Mesenchymal stem cell (in vitro differentiated cells and primary cell): ENCODE data around the gene STEAP3.

Experiments
- DNase-seq: peaks from one replicate; pipeline ENCODE4 v3.0.0-alpha.2; 2013
- H2AFZ ChIP-seq: one replicate; pipeline ENCODE4 v1.6.1; 2013; ENCODE audit warnings: low read depth, mild to moderate bottlenecking, control low read depth, inconsistent platforms, low read length, moderate library complexity
- H2AK5ac ChIP-seq: 2 replicates; pipeline ENCODE4 v1.6.1; 2013; ENCODE audit warnings: low read length, moderate library complexity, mild to moderate bottlenecking, inconsistent platforms; ENCODE audit not compliant: severe bottlenecking
- H2BK120ac ChIP-seq: one replicate; pipeline ENCODE4 v1.6.1; 2013; ENCODE audit warnings: low read depth, mild to moderate bottlenecking, inconsistent platforms, low read length, moderate library complexity
- H2BK12ac ChIP-seq, 2 experiments: one replicate each; pipeline ENCODE4 v1.6.1; 2013; ENCODE audit warnings: inconsistent platforms in 2 of 2, low read length in 2 of 2, mild to moderate bottlenecking in 2 of 2, moderate library complexity in 2 of 2, control low read depth in 1 of 2
- H2BK15ac ChIP-seq: one replicate; pipeline ENCODE4 v1.6.1; 2013; ENCODE audit warnings: mild to moderate bottlenecking, low read depth, inconsistent platforms; ENCODE audit not compliant: poor library complexity, severe bottlenecking
- H2BK5ac ChIP-seq: 2 replicates; pipeline ENCODE4 v1.6.1; 2013; ENCODE audit warnings: low read depth, mild to moderate bottlenecking, low read length, control low read depth, inconsistent platforms; ENCODE audit not compliant: poor library complexity, severe bottlenecking
- H3K14ac ChIP-seq, 2 experiments: one replicate each; pipeline ENCODE4 v1.6.1; 2013; ENCODE audit warnings: inconsistent platforms in 2 of 2, low read length in 2 of 2, control low read depth in 1 of 2, mild to moderate bottlenecking in 1 of 2, moderate library complexity in 1 of 2
- H3K18ac ChIP-seq, 2 experiments: one replicate each; pipeline ENCODE4 v1.6.1; 2013; ENCODE audit warnings: inconsistent platforms in 2 of 2, low read length in 2 of 2, control low read depth in 1 of 2, low read depth in 1 of 2, mild to moderate bottlenecking in 1 of 2
- H3K23ac ChIP-seq, 2 experiments: one replicate each; pipeline ENCODE4 v1.6.1; 2013; ENCODE audit warnings: inconsistent platforms in 2 of 2, low read length in 2 of 2, mild to moderate bottlenecking in 2 of 2, moderate library complexity in 2 of 2, control low read depth in 1 of 2
- H3K27ac ChIP-seq: 2 replicates; pipeline ENCODE4 v1.5.1; 2013; ENCODE audit warnings: mild to moderate bottlenecking, moderate library complexity, low read length, control low read depth, inconsistent platforms; ENCODE audit not compliant: poor library complexity, severe bottlenecking
- H3K27me3 ChIP-seq, 2 experiments: 2 replicates each; pipeline versions ENCODE4 v1.6.1 to v1.7.0; 2013; ENCODE audit warnings: low read length in 2 of 2, mild to moderate bottlenecking in 2 of 2, moderate library complexity in 2 of 2, control low read depth in 1 of 2, inconsistent platforms in 1 of 2; ENCODE audit not compliant: control insufficient read depth in 1 of 2, insufficient read depth in 1 of 2
- H3K36me3 ChIP-seq, 2 experiments: 2 replicates each; pipeline versions ENCODE4 v1.6.1 to v1.7.0; 2013; ENCODE audit warnings: low read length in 2 of 2, control low read depth in 1 of 2, inconsistent platforms in 1 of 2, low read depth in 1 of 2, mild to moderate bottlenecking in 1 of 2; ENCODE audit not compliant: insufficient read depth in 2 of 2, control insufficient read depth in 1 of 2
- H3K4ac ChIP-seq, 2 experiments: one replicate each; pipeline ENCODE4 v1.6.1; 2013; ENCODE audit warnings: inconsistent platforms in 2 of 2, low read length in 2 of 2, mild to moderate bottlenecking in 2 of 2, moderate library complexity in 2 of 2, control low read depth in 1 of 2, low read depth in 1 of 2
- H3K4me1 ChIP-seq: 2 replicates; pipeline ENCODE4 v1.6.1; 2013; ENCODE audit warnings: low read depth, low read length, control low read depth; ENCODE audit not compliant: control insufficient read depth, insufficient read depth
- H3K4me2 ChIP-seq: 2 replicates; pipeline ENCODE4 v1.6.1; 2013; ENCODE audit warnings: low read length, mild to moderate bottlenecking, inconsistent platforms; ENCODE audit not compliant: poor library complexity, severe bottlenecking
- H3K4me3 ChIP-seq, 2 experiments: 2 replicates each; pipeline versions ENCODE4 v1.5.1 to v1.7.0; 2013; ENCODE audit warnings: low read length in 2 of 2, mild to moderate bottlenecking in 2 of 2, control low read depth in 1 of 2, low read depth in 1 of 2; ENCODE audit not compliant: insufficient read depth in 1 of 2
- H3K79me1 ChIP-seq: replicated peaks from 2 replicates; pipeline ENCODE4 v1.6.1; 2013; ENCODE audit warnings: mild to moderate bottlenecking, control low read depth, low read length, inconsistent platforms; ENCODE audit not compliant: poor library complexity, severe bottlenecking
- H3K9ac ChIP-seq: 2 replicates; pipeline ENCODE4 v1.7.0; 2013; ENCODE audit warnings: mild to moderate bottlenecking, low read length, moderate library complexity
- H3K9me3 ChIP-seq: 2 replicates; pipeline ENCODE4 v1.7.0; 2013; ENCODE audit warnings: mild to moderate bottlenecking, low read length; ENCODE audit not compliant: control insufficient read depth
- H4K8ac ChIP-seq: one replicate; pipeline ENCODE4 v1.6.1; 2013; ENCODE audit warnings: inconsistent platforms, mild to moderate bottlenecking, low read length, moderate library complexity
- H4K91ac ChIP-seq: one replicate; pipeline ENCODE4 v1.6.1; 2013; ENCODE audit warnings: mild to moderate bottlenecking, low read length, inconsistent platforms
- WGBS: methylation state at CpG from one replicate; pipeline ENCODE4 v1.1.7; 2013; ENCODE audit warnings: mixed read lengths; 5-methylcytosine and 5-hydroxymethylcytosine counted together

Gene STEAP3

DNA sequence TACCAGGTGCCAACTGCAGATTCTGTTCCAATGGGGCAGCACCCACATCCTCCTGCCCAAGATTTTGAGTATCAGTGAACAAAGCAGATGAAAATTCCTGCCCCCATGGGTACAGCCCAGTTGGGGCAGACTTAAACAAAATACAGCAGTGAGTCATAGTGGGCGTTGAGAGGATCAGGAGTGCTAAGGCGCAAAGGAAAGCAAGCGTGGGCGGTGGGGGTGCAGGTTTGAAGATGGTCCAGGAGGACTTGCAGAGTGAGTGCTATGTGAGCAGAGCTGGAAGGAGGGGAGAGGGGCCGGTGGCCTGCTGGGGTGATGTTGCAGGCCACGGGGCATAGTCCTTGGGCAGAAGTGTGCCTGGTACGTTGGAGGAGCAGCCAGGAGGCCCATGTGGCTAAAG lies 24.7 kb downstream of the STEAP3 start:
- Histone ChIP-seq H3K4me2 (no peak overlapping the region), H4K91ac (peak overlapping the region; percentile 18), H2AFZ (no peak overlapping the region), H3K9ac (no peak overlapping the region), H3K9me3 (peaks cover 9% of the 10 kb centered on the region), H3K79me1 (peaks cover 51% of the 10 kb centered on the region), H3K27me3 (no peaks in the 10 kb centered on the region), H2AK5ac (peak overlapping the region; percentile 81), H4K8ac (no peak overlapping the region), H2BK15ac (peak overlapping the region; percentile 6), H3K36me3 (peaks cover 52 to 67% of the 10 kb centered on the region in 2 experiments), H3K4me3 (no peak overlapping the region), H2BK120ac (no peak overlapping the region), H3K27ac (no peak overlapping the region), H2BK12ac (no peak overlapping the region), H2BK5ac (no peak overlapping the region), H3K23ac (no peak overlapping the region), H3K18ac (peak overlapping the region; percentile 28 to 76), H3K4ac (no peak overlapping the region), H3K4me1 (peaks cover 46% of the 10 kb centered on the region), H3K14ac (peak overlapping the region in 1 of 2 experiments; percentile 41)
- 80% methylated on average over 7 of the region's 7 CpGs for WGBS
- peak; percentile 55 for DNase-seq

DNA sequence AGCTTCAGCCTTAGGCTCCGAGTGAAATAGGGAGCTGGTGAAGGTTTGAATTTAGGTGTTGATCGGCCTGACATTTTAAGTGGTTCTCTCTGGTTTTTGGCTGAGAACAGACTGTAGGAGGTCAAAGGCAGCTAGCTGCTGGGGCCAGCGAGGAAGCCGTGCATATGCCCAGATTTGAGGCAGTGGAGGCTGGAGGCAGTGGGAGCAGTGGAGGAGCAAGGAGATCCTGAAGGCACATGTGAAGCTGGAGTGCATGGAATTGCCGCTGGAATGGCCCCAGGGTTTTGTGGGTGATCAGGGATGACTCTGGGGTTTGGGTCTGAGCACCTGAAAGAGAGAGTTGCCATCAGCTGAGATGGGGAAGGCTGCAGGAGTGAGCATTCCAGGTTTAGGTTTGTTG lies 25.1 kb downstream of the STEAP3 start:
- H3K14ac ChIP-seq = peak overlapping the region in 1 of 2 experiments; percentile 29
- WGBS = 98% methylated on average over 5 of the region's 5 CpGs
- H3K9me3 ChIP-seq = peaks cover 9% of the 10 kb centered on the region
- H3K4ac ChIP-seq = peak overlapping the region in 1 of 2 experiments; percentile 26
- H4K8ac ChIP-seq = no peak overlapping the region
- no peak overlapping the region for H2BK120ac ChIP-seq
- H3K9ac ChIP-seq = no peak overlapping the region
- H2BK12ac ChIP-seq = no peak overlapping the region
- H2BK15ac ChIP-seq = no peak overlapping the region
- H3K18ac ChIP-seq = peak overlapping the region; percentile 14 to 28
- DNase-seq = no peak
- H4K91ac ChIP-seq = peak overlapping the region; percentile 18
- H3K23ac ChIP-seq = no peak overlapping the region
- H3K27ac ChIP-seq = no peak overlapping the region
- no peak overlapping the region for H2BK5ac ChIP-seq
- no peak overlapping the region for H3K4me2 ChIP-seq
- H3K79me1 ChIP-seq = peaks cover 48% of the 10 kb centered on the region
- no peak overlapping the region for H3K4me3 ChIP-seq
- H3K36me3 ChIP-seq = peaks cover 52 to 67% of the 10 kb centered on the region in 2 experiments
- H3K27me3 ChIP-seq = no peaks in the 10 kb centered on the region
- H2AK5ac ChIP-seq = peak overlapping the region; percentile 81
- H3K4me1 ChIP-seq = peaks cover 49% of the 10 kb centered on the region
- H2AFZ ChIP-seq = no peak overlapping the region

- H3K18ac ChIP-seq = peak overlapping the region in 1 of 2 experiments; percentile 37
- H3K9ac ChIP-seq = no peak overlapping the region
- H2BK120ac ChIP-seq = no peak overlapping the region
- H4K91ac ChIP-seq = no peak overlapping the region
- H4K8ac ChIP-seq = peak overlapping the region; percentile 24
- H2BK5ac ChIP-seq = no peak overlapping the region
- H2BK15ac ChIP-seq = no peak overlapping the region
- H2AFZ ChIP-seq = no peak overlapping the region
- H2AK5ac ChIP-seq = peak overlapping the region; percentile 91
- H3K4me1 ChIP-seq = peaks cover 52% of the 10 kb centered on the region
- peak overlapping the region in 1 of 2 experiments; percentile 50 for H2BK12ac ChIP-seq
- WGBS = 91% methylated on average over 3 of the region's 3 CpGs
- DNase-seq = no peak
- peaks cover 9% of the 10 kb centered on the region for H3K9me3 ChIP-seq
- H3K4me3 ChIP-seq = no peak overlapping the region
- H3K23ac ChIP-seq = no peak overlapping the region
- H3K4me2 ChIP-seq = no peak overlapping the region
- no peak overlapping the region for H3K27ac ChIP-seq
- H3K27me3 ChIP-seq = no peaks in the 10 kb centered on the region
- H3K14ac ChIP-seq = no peak overlapping the region
- H3K4ac ChIP-seq = peak overlapping the region in 1 of 2 experiments; percentile 57
- H3K79me1 ChIP-seq = peaks cover 47% of the 10 kb centered on the region
- peaks cover 52 to 67% of the 10 kb centered on the region in 2 experiments for H3K36me3 ChIP-seq
Observed at GRCh38 chr2:119249311-119249710, 25.7 kb downstream of the STEAP3 start.

DNA sequence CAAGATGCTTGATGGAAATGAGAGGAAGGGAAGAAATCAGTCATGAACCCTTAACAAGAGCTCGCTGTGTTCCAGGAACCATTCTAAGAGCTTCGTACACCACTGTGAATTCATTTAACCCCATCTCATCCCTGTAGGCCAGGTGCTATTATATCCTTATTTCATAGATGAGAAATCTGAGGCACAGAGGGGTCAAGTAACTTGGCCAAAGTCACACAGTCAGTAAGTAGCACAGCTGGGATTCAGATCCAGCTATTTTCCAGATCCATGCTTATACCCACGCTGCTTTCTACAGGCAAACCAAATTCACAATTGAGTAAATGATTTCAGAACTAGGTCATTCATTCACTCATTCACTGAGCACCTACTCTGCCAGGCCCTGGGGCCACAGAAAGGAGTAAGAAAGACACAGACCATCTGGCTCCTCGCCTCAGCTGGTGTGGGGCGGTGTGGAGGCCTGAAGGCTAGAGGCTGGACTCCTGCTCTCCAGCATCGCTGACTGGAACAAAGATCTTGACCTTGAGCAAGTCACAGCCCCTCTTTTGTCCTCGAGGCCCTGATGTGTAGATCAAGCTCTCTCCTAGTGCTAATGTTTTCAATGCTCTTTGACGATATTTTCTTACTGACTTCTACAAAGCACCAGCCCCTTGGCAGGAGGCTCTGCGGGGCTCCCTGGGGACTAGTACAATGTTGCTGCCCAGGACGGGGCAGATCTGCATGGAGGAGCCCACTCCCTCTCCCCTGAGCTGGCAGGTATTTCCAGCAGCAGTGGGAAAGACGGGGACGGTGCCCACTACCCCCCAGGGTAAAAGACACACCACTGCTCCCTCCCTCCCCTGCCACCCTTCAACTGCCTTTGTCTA lies 26.5 kb downstream of the STEAP3 start:
- no peak overlapping the region for H2BK12ac ChIP-seq
- no peak overlapping the region for H2BK120ac ChIP-seq
- peaks cover 59% of the 10 kb centered on the region for H3K4me1 ChIP-seq
- H2BK5ac ChIP-seq = no peak overlapping the region
- H3K4ac ChIP-seq = peak overlapping the region in 1 of 2 experiments; percentile 28
- no peaks in the 10 kb centered on the region for H3K27me3 ChIP-seq
- peak overlapping the region in 1 of 2 experiments; percentile 14 for H3K18ac ChIP-seq
- no peak overlapping the region for H3K4me2 ChIP-seq
- H3K36me3 ChIP-seq = peaks cover 57 to 71% of the 10 kb centered on the region in 2 experiments
- peak overlapping the region; percentile 7 for H4K8ac ChIP-seq
- no peak for DNase-seq
- H2AK5ac ChIP-seq = peak overlapping the region; percentile 91
- H3K9ac ChIP-seq = no peak overlapping the region
- no peak overlapping the region for H2AFZ ChIP-seq
- H3K9me3 ChIP-seq = peaks cover 9% of the 10 kb centered on the region
- H2BK15ac ChIP-seq = no peak overlapping the region
- WGBS = 91% methylated on average over 12 of the region's 12 CpGs
- no peak overlapping the region for H3K4me3 ChIP-seq
- H4K91ac ChIP-seq = no peak overlapping the region
- no peak overlapping the region for H3K23ac ChIP-seq
- peaks cover 50% of the 10 kb centered on the region for H3K79me1 ChIP-seq
- H3K14ac ChIP-seq = no peak overlapping the region
- no peak overlapping the region for H3K27ac ChIP-seq
